ENCODE measurements around the gene ACP7. TPM values are rescaled to one million over a fixed set of nuclear protein-coding genes. Genes with fewer than 3 reads are reported as not detected.
A peak's percentile ranks its signal among the peaks of the same experiment; 100 is the strongest.
"Not testable (repeated sequence)": the region's sequence is repeated elsewhere in the genome, so short reads cannot be mapped to it uniquely, and the experiment has no call there.

ACP7 gene
- total RNA-seq, 1 experiment from 2014 or later = not detected

DNA sequence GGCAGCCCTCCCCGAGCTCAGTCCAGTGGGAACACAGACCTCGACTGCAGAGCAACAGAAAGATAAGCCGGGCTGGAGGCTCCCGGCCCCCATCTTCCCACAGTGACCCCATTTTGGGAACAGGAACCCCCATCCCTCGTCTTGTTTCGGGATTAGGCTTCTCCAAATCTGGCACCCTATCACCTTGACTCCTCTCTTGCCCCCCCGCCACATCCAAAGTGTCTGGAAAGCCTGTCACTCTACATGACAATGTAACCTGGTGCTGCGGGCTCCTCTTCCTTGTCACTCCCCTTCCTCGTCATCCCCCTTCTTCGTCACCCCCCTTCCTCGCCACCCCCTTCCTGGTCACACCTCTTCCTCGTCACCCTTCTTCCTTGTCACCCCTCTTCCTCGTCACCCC is 51.5 kb downstream of the ACP7 start:
- no peaks in the 10 kb centered on the region for H3K9me3 ChIP-seq
- H3K4me3 ChIP-seq = no peak overlapping the region
- peaks cover 5% of the 10 kb centered on the region; the same call in 1 of the 2 replicates for H3K36me3 ChIP-seq
- no peaks in the 10 kb centered on the region for H3K27me3 ChIP-seq
- no peak for DNase-seq

DNA sequence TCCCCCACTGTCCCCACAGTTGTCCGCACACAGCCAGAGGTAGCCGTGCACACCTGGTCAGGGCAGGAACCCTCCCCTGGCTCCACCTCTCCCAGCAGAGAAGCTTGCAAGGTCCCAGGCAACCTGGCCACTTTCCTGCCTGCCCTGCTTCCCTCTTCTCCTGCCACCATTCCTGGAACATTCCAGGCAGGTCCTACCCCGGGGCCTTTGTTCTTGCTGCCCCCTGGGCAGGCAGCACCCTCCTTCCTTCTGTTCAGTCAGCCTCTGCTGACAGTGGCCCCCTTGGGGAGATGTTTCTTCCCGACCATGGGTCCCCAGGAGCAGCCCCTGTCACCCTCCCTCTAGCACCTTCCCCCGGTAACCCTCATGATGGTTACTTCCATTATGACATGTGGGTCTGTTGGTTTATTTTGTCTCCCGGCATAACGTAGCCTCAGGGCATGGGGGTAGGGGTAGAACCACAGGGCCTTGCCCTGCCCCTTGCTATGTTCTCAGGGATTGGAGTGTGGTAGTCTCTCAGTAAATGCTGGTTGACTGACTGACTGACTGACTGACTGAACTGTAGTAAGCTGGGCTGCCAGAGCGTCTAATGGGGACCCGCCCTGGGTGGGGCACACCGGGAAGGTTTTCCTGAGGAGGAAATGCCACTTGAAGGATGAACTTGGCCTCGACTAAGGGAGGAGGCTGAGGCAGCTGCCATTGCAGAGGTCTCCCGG is 52.2 kb downstream of the ACP7 start:
- DNase-seq = no peak
- H3K4me3 ChIP-seq = no peak overlapping the region
- H3K9me3 ChIP-seq = no peaks in the 10 kb centered on the region
- H3K27me3 ChIP-seq = no peaks in the 10 kb centered on the region
- H3K36me3 ChIP-seq = peaks cover 5% of the 10 kb centered on the region; the same call in 1 of the 2 replicates

DNA sequence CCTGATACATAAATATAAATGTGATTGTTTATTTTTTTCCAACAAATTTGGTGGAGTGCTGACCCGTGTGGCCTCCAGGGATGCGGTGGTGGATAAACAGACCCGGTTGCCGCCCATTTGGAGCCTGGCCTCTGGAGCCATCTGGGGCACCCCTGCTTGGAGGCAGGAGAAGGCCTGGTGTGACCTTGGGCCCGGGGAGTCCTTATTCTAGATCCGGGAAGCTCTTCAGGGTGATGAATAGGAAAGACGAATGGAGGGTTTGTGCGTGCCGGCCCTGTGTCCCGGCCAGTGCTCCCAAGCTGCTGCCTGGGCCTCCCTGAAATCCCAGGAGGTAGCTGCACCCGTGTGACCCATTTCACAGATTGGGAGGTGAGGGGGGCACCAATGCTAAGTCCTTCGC is 53.0 kb downstream of the ACP7 start:
- no peaks in the 10 kb centered on the region for H3K9me3 ChIP-seq
- no peaks in the 10 kb centered on the region for H3K27me3 ChIP-seq
- H3K4me3 ChIP-seq = no peak overlapping the region
- DNase-seq = no peak
- peaks cover 5% of the 10 kb centered on the region; the same call in 1 of the 2 replicates for H3K36me3 ChIP-seq

DNA sequence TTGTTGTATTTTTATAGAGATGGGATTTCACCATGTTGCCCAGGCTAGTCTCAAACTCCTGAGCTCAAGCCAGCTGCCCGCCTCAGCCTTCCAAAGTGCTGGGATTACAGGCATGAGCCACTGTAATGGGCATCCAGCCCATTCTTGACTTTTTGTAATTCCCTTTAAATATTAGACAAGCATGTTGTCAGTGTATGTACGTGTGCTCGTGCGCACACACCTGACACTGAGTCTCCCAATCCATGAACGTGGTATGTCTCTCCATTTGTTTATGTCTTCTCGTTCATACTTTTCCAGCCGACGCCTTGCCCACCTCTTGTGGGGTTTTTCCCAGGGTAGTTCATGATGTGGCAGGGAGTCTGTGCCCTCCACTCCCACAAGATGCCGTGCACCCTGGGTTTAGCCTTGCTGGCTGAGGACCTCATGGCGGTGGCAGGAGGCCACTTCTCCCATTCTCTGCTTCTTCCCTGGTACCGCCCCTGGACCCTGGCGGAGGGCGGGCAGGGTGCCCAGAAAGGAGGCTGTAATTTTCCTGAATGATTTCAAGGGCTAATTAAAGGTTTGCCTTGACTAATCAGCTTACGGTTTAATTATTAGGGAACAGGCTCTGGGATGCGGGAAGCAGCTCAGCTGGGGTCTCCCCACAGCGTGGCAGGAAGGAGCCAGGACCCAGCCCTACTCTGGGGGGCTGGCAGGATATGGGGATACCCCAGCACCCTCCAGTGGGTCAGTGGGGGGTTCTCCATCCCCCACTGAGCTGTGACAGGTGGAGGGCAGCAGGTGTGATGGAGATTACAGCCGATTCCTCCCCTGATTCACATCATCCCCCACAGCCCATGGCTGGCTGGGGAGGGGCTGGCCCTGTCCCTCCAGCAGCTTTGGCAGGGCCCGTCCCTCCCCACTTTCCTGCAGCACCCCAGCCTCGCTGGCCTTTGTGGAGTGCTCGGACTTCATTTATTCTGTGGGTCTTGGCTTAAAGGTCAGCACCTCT is 54.3 kb downstream of the ACP7 start:
- DNase-seq = peak; percentile 39
- Histone ChIP-seq H3K9me3 (no peaks in the 10 kb centered on the region), H3K36me3 (peaks cover 5% of the 10 kb centered on the region; the same call in 1 of the 2 replicates), H3K4me3 (no peak overlapping the region), H3K27me3 (no peaks in the 10 kb centered on the region)

DNA sequence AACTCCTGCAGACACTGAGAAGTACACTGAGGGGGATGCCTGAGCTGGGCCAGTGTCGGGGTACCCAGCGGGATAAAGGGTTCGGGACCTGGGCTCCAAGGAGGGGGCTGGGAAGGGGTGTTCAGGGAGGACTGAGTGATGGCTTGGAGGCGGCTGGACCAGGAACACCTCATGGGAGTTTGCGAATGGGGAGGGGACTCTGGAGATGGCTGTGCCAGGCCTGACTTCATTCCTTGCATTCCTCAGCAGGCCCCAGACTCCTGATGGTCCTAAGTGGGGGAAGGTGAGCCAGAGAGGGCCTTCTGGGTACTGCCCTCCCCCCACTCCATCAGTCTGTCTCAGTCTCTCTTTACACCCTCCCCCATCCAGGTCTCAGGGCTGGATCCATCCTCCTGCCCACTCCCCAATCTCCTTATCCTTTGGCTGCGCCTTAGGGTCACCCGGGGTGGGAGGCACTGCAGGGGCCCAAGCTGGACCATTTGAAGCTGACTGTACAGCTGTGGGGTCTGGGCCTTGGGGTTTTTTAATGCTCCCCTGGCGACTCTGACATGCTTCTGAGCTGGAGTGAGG is 55.2 kb downstream of the ACP7 start:
- no peak for DNase-seq
- H3K27me3 ChIP-seq = no peaks in the 10 kb centered on the region

DNA sequence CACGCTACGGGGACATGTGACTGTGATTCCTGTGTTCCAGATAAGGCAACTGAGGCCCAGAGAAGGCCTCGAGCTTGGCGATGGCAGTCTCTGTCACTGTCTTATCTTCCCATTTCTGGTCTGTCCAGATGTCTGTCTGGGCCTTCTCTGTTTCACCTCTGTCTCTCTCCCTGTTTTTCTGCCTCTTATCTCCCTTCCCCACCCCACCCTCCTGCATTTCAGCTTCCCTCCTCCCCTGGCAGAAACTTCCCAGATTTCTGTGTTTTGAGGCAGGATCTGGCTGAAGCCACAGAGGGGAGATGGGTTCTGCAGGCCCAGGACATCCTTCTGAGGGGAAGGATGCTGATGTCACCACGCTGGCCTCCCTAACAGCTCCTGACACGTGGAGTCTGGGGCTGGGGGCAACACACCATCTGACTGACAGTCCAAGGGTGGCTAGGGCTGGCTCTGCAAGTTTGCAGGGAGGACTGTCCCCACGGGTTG is 55.8 kb downstream of the ACP7 start:
- Histone ChIP-seq H3K27me3 (no peaks in the 10 kb centered on the region), H3K4me3 (no peak overlapping the region), H3K9me3 (no peaks in the 10 kb centered on the region), H3K36me3 (peaks cover 5% of the 10 kb centered on the region; the same call in 1 of the 2 replicates)
- no peak for DNase-seq

More for the DNA sequence above, 55.2 kb downstream of the ACP7 start:
- no peak overlapping the region for H3K4me3 ChIP-seq
- peaks cover 5% of the 10 kb centered on the region; the same call in 1 of the 2 replicates for H3K36me3 ChIP-seq
- H3K9me3 ChIP-seq = no peaks in the 10 kb centered on the region

DNA sequence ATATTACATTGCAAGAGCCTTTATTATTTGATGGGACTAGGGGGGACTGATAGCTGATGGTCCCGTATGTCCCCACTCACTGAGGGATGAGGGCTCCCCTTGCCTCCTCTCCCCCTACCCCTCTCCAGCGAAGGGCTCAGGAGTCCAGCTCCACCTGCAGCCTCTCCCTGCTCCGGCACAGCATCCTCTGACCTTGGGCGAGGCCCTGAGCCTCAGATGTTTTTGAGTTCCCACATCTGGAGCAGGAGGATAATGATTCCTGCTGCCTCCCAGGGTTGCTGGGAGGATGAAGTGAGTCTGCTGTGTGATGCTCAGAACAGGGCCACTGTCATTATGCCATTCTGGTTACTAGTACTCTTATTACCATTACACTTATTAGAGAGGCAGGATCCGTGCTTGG is 56.4 kb downstream of the ACP7 start:
- no peak for DNase-seq
- Histone ChIP-seq H3K36me3 (peaks cover 5% of the 10 kb centered on the region; the same call in 1 of the 2 replicates), H3K4me3 (no peak overlapping the region), H3K9me3 (no peaks in the 10 kb centered on the region), H3K27me3 (no peaks in the 10 kb centered on the region)

DNA sequence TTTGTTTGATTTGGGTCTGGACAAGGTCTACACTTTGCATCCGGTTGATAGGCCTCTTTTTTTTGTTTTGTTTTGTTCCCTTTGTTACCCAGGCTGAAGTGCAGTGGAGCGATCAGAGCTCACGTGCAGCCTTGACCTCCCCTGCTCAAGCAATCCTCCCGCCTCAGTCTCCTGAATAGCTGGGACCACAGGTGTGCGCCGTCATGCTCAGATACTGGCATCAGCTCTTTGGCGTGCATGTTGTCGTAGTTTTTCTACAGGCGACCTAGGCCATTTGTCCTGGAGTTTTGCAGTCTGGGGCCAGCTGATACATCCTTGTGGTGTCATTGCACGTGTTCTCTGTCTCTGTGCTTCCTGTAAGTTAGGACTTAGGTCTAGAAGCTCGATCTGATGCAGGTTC is 57.8 kb downstream of the ACP7 start:
- Histone ChIP-seq H3K4me3 (no peak overlapping the region), H3K27me3 (no peaks in the 10 kb centered on the region), H3K36me3 (peaks cover 5% of the 10 kb centered on the region; the same call in 1 of the 2 replicates), H3K9me3 (no peaks in the 10 kb centered on the region)
- DNase-seq = no peak

DNA sequence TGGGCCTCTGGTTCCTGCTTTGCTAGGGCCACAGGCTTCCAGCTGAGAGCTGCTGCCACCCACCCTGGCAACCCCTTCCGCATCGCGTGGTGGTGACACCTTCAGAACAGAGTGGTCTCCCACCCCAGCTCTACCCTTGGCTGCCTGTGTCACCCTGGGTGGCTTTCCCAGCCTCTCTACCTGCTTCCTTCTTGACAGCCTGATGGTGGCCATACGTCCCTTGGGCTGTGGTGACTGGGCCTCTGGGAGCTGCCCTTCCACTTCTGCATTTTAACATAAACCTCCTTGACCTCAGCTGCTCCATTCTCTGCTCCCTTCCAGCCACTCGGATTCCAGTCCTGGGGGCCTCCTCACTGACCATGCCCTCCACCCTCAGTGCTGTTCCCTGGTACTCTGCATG is 58.5 kb downstream of the ACP7 start:
- Histone ChIP-seq H3K4me3 (no peak overlapping the region), H3K36me3 (peaks cover 5% of the 10 kb centered on the region; the same call in 1 of the 2 replicates), H3K27me3 (no peaks in the 10 kb centered on the region), H3K9me3 (no peaks in the 10 kb centered on the region)
- DNase-seq = no peak

DNA sequence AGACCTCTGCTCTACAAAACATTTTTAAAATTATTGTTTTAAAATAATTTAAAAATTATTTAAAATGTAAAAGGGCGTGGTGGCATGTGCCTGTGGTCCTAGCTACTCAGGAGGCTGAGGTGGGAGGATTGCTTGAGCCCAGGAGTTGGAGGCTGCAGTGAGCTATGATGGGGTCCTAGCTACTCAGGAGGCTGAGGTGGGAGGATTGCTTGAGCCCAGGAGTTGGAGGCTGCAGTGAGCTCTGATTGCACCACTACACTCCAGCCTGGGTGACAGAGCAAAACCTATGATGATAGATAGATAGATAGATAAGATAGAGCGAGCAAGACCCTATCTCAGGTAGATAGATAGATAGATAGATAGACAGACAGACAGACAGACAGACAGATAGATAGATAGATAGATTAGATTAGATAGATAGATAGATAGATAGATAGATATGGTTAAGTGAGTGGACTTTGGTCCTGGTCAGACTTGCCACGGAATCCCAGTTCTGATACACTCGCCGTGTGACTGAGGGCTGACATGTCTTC is 59.7 kb downstream of the ACP7 start:
- not testable (repeated sequence) for H3K27me3 ChIP-seq, H3K4me3 ChIP-seq, H3K9me3 ChIP-seq, H3K36me3 ChIP-seq, DNase-seq

DNA sequence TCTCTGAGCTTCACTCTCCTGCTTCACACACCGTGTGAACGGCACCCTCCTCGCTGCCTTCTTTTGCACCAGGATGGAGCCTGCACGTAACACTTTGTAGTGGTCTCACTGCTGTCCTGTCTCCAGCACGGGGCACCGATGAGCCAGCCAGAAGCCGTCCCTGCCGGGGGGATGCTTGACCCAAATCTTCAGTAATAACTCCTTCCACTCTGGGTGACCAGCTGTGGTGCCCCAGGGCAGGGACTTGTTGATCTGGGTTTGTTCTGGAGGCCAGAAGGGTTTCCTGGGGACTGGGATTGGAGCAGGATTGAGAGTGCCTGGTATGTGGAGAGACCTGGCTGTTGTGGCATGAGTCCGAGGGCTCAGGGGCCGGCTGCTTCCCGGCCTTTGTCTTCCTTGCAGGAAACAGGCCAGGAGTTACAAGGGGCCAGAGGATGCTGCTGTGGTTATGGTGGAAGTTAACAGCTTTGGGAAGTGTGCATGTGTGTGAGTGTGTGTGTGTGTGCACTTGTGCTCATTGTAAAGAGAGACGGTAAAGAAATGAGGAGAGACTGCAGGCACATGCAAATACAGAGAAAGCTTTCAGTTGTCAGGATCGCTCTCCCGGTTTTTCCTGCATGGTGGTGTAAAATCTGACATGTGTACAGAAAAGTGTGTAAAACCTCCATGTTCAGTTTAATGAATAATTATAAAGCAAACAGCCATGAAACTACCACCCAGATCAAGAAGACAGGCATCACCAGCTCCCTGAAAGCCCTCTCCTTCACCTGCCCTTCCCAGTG is 60.3 kb downstream of the ACP7 start:
- H3K4me3 ChIP-seq = no peak overlapping the region
- no peaks in the 10 kb centered on the region for H3K9me3 ChIP-seq
- H3K27me3 ChIP-seq = no peaks in the 10 kb centered on the region
- peaks cover 4% of the 10 kb centered on the region for H3K36me3 ChIP-seq
- DNase-seq = no peak

DNA sequence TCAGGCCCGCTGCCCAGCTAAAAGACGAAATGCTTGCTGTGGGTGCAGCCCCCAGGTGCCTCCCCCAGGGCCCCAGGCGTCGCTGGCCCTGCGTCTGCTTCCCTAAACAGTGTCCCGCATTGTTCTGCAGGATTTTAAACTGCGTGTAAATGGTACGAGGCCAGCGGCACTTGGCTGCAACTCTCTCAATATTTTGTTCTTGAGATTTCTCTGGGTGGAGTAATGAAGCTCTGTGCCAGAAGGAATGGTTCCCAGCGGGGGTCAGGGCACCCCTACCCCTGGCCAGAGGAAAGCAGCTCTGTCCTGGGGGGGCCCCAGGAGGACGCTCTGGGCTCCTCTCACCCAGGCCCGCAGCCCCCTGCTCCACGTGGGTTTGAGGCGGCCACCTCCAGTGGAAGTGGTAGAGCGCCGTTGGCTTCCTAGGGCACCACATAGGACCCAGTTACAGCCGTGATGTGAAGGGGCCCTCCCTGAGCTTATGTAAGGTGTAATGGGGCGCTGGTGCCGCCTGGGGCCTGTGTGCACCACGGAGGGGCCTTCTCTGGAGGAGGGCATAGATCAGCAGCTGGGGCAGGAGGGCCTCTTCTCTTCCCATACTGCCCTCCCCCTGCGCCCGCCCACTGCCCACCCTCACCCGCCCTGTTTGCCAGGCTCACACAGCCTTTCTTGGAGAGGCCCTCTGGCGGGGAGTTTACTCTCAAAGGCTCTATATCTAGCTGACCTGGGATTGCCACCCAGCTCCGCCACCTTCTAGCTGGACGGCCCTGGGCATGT is 61.2 kb downstream of the ACP7 start:
- Histone ChIP-seq H3K36me3 (peaks cover 4% of the 10 kb centered on the region), H3K27me3 (no peaks in the 10 kb centered on the region), H3K4me3 (no peak overlapping the region), H3K9me3 (no peaks in the 10 kb centered on the region)
- DNase-seq = no peak

DNA sequence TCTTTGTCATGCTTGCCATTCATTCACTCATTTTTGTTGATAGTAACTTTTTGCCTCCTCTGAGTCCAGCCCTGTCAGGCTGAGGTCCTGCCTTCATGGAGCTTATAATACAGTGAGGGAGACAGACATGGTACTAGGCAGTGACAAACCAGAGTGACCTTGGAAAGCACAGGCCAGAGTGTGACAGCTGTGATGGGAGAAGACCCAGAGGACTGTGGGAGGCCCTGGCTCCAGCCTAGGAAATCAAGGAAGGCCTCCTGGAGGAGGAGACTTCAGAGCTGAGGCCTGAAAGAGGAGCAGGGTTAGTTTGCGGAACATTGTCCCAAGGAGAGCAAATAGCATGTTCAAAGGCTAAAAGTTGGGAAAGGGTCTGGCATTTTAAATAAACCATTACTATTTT is 61.9 kb downstream of the ACP7 start:
- Histone ChIP-seq H3K9me3 (no peaks in the 10 kb centered on the region), H3K36me3 (peaks cover 4% of the 10 kb centered on the region), H3K4me3 (no peak overlapping the region), H3K27me3 (no peaks in the 10 kb centered on the region)
- DNase-seq = no peak

DNA sequence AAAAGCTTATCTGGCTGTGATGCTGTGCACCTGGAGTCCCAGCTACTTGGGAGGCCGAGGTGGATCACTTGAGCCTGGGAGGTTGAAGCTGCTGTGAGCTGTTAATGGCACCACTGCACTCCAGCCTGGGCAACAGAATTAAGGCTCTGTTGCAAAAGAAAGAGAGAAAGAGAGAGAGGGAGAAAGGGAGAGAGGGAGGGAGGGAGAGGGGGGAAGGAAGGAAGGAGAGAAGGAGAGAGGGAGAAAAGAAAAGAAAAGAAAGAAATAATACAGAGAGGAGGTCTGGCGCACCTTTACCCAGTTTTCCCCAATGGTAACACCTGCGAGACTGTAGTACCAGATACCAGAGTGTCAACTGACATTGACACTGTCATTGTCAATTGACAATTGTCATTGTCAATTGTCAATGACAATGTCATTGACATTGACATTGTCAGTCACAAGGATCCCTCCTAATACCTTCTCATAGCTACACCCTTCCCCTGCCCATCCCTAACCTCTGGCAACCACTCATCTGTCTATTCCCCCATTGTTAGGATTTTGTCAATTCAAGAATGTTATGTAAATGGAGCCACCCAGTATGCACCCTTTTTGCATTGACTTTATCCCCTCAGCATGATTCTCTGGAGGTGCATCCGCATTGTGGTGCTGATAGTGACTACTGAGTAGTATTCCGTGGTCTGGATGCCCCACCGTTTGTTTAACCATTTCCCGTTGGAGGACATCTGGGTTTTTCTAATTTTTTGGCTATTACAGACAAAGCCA is 62.7 kb downstream of the ACP7 start:
- no peak for DNase-seq
- Histone ChIP-seq H3K27me3 (no peaks in the 10 kb centered on the region), H3K9me3 (no peaks in the 10 kb centered on the region), H3K36me3 (peaks cover 4% of the 10 kb centered on the region), H3K4me3 (no peak overlapping the region)

DNA sequence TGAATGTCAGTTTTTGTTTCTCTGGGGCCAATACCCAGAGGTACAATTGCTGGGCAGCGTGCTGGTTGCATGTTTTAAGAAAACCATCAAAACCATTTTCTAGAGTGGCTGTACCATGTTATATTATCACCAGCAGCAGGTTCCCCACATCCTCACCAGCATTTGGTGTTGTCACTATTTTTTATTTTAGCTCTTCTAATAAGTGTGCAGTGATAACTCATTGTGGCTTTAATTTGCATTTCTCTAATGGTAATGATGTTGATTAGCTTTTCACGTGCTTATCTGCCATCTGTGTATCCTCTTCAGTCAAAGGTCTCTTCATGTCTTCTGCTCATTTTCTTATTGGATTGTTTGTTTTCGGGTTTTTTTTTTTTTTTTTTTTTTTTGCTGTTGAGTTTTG is 63.3 kb downstream of the ACP7 start:
- Histone ChIP-seq H3K4me3 (no peak overlapping the region), H3K27me3 (no peaks in the 10 kb centered on the region)
- no peak for DNase-seq

More for the DNA sequence above, 63.3 kb downstream of the ACP7 start:
- H3K9me3 ChIP-seq = no peaks in the 10 kb centered on the region
- peaks cover 4% of the 10 kb centered on the region for H3K36me3 ChIP-seq
